RPMI8226 (cell line): ENCODE data around the gene OR10G7.

Experiments used
- DNase-seq: peaks from one replicate; pipeline ENCODE4 v3.0.0-alpha.2; 2015

OR10G7 gene

GRCh38 chr11:124041254-124041653, at the start of gene OR10G7:
OR10G7 (minus strand) TSS chr11:124041325; CDS start chr11:124039001, 2,324 bp downstream.
- DNase-seq = no peak

DNA sequence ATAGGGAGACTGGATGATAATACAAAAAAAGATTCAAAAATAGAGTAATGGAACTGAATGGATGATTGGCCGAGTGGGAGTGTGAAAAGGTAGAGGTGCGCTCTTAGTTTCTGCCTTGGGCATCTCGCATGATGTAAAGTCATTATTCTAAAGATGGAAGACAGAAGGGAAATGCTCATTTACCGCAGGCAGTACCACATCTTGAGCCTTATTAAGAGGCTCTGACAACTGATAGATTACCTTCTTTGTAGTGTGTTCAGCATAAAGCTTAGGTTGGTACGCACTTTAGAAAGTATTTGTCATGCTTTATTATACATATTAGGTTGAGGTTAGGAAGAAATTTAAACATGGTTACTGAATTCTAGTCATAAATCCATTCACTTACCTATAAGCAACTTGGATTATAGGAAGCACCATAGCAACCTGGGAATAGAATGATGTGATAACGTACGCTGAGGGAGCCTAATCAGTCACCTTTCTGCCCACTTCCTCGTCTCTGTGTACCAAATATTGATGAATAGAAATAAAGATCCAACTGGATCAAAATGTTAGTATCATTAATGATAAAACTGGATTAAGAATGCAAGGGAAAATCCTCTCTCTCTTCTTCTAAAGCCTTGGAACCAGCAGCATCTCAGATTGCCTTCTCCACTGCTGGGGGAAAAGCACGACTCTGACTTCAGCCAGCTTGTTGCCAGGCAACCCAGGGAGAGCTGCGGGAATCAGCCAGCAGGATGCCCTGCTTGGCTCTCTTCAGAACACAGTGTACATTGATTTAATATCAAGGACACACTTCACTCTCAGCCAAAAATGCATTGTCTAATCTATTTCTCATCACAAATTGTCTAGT, 45.1 kb upstream of the OR10G7 start:
- no peak for DNase-seq

DNA sequence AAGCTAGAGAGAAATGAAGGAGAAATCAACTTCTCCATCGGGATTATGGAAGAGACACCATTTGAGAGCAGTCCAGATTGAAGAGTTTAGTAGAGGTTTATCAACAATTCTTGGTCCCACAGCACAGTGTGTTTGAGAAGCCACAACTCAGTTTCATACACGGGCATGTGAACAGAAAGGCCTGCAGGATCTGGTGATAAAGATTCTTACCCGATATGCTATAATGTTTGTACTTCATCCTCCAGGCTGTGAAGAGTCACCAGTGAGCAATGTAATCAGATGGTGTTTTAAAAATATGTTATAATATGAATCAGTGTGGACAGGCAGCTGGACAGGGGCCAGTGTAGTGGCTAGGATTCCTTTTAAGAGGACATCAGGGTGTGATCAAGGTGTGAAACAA, 44.5 kb upstream of the OR10G7 start:
- DNase-seq = no peak

- no peak for DNase-seq
These were observed 41.2 kb upstream of the OR10G7 start for GRCh38 chr11:124082371-124082770.

GRCh38 chr11:124081483-124081882, 40.4 kb upstream of the OR10G7 start:
- no peak for DNase-seq

DNA sequence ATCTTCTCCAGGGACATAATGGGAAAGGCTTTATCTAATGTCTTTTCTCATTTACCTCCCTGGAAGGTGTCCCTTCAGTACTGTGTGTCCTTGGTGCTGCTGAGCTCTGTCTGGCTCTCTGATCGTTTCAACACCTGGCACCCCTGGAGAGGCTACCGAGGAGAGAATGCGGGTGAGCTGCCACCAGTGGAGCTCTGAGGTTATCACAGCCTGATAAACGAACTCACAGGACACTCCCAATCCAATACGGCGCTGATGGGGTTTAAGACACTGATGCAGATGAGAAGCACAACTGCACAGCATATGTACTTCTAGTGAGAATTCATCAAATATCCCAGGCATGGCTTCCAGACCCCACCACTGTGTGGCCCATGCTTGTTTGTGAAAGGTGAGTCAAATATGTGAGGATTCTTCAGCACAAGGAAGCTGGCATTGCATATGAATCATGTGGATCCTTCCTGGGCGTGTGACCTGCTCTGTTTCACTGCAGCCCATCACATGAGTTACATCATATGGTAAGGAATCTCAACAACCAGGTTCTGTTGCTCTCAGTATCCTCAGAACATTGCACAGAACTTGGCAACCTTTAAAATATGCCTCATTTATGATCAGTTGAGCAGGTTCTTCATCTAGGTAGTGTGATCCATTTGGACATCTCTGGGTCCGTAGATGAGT, 39.3 kb upstream of the OR10G7 start:
- no peak for DNase-seq

GRCh38 chr11:124079631-124080326, 38.7 kb upstream of the OR10G7 start:
- no peak for DNase-seq

- DNase-seq = no peak
These were observed 37.5 kb upstream of the OR10G7 start for GRCh38 chr11:124078591-124078990.

DNA sequence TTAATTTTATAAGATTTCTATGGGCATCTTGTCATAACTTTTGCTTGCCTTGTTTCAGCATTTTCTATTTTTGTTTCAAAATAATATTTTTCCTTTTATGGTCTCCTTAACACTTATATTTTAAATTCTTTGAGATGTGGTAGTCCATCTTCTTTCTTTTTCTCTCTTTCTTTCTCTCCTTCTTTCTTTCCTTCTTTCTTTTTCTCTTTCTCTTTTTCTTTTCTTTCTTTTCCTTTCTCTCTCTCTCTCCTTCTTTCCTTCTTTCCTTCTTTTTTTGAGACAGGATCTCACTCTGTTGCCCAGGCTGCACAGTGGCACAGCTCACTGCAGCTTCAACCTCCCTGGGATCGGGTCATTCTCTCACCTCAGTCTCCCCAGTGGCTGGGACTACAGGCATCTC, 36.1 kb upstream of the OR10G7 start:
- DNase-seq = no peak

DNA sequence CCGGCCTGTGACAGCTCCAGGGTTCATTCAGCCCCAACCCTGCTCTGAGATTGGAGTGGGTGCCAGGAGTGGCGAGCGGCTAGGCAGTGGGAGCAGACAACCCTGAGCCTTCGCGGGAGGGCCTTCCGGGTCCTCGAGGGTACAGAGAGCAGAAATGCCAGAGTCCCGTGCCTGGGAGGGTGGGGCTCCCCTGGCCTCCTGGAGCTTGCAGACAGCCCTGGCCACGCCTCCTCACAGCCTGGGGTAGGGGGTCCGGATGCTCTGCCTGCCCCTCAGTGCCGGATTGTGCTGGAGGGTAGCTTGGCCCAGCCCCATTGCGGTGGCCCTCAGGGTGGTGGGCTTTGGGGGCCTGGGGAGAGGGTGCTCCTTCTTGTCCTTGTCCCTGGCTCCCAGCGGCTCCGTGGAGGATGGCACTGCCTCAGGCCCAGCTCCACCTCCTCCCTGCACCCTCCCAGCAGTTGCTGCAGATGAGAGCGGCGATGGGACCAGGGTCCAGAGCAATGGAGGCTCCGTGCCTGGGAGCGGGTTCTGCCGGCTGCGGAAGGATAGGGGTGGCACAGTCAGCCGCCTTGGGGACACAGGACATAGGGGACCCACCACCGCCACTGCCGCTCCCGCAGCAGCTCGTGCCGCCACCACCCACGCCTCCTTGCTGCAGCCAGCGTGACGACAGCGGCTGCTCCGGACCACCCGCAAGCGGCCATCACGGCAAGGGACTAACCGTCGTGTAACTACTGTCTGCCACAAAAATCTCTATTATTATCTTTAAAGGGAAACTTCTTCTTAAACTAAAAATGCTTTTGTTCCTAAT, 34.9 kb upstream of the OR10G7 start:
- no peak for DNase-seq

GRCh38 chr11:124075492-124075840, 34.3 kb upstream of the OR10G7 start:
- no peak for DNase-seq

DNA sequence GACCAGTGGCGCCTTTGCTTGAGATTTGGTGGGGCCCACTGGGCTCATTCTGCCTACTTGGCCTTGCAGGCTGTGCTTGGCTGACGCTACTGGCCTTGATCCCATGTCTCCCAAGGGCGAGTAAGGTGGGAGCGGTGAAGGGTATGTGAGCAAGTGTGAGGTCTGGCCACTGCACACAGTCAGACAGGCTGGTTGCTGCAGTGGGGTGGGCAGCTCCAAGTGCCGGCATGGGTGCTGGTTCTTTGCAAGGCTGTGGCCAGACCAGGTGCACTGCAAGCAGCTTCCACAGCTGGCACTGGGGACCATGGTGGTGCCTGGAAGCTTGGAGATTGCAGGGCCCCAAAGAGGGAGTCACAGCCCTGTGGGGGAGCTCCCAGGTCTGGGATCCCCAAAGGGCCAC, 33.4 kb upstream of the OR10G7 start:
- no peak for DNase-seq

- no peak for DNase-seq
These were observed 31.0 kb upstream of the OR10G7 start for GRCh38 chr11:124072147-124072546.

- DNase-seq = no peak
These were observed 30.5 kb upstream of the OR10G7 start for GRCh38 chr11:124071623-124071948.

DNA sequence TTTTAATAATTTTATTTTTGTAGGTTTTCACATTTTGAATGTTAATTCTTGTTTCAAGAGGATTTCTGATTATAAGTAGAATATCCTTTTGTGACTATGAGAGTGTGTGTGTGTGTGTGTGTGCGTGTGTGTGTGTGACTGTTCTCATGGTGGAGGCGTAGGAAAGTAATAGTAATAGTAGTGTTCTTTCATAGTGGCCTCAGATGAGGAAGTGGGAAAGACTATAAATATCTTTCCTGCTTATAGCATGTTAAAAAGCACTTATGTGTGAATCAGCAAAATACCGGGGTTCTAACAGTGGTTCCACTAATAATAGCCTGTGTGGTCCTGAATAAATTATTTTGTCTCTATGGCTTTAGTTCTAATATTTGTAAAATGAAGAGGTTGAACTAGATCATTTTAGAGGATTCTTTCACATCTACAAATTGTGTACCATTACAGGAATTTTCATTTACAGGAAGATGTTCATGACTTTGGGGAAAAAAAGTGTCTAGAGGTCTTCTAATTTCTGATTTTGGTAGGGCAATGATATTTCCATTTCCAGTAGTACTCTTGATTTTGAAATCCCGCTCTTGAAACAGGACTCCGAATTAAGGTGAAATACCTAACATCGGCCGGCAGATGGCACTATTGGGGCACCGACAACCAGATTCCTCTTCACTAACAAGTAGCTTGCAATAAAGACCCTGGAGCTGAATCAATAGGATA, 29.9 kb upstream of the OR10G7 start:
- peak; percentile 42 for DNase-seq

DNA sequence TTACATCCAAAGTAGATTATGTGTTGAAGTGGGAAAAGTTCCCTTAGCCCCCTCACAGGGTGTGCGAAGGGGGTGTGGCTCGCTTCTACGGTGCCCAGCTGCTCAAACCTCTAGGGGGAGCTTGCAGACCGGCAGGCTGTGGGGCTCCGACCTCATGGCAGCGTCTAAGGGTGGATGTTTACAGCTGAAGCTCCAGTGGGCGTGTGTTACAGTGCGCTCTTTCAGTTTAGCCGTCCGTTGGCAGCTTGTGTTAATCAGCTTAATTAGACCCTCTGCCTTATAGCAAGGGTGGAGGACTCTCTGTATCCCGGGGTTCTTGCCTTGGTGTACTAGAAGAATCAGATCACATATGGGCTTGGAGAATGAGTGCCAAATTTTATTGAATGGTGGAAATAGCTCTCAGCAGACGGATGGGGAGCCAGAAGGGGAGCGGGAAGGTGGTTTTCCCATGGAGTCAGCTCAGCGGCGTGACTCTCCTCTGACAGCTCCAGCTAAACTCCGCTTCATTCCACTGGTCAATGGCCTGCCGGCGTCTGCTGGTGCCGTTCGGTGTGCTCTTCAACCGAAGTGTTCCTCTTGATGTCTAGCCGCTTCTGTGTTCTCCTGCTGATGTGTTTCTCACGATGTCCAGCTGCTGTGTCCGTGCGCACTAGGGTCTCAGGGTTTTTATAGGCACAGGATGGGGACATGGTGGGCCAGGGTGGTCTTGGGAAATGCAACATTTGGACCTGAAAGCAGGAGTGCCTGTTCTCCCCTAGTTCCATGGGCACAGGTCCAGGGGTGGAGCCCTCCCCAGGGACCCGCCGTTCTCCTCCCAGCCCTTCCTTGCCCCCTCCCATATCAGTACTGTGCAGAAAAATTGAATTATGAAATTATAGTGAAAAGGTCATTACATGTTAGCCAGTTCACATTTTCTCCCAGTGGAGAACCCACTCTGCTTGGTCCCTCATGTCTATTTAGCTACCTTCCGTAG, 28.6 kb upstream of the OR10G7 start:
- peak; percentile 28 for DNase-seq

- no peak for DNase-seq
These were observed 27.5 kb upstream of the OR10G7 start for GRCh38 chr11:124068601-124069110.

DNA sequence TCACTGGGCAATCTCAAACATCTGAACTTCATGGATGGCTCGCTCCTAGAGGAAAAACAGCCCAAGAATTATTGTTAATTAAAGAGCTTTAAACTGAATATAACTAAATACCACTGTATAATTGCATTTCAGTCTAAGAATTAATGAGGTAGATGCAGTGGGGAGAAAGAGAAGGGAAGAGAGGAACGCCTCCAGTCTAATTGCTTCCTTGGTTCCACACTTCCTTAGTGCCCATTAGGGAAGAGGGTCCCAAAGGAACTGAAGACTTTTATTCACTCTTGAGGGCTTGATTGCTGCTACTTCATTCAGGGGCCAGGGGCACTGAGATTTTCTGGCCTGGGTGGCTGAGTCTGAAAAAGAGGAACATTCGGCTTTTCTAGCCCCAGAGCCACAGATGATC, 11.8 kb upstream of the OR10G7 start:
- DNase-seq = no peak

- no peak for DNase-seq
These were observed 9.6 kb upstream of the OR10G7 start for GRCh38 chr11:124050748-124051147.

DNA sequence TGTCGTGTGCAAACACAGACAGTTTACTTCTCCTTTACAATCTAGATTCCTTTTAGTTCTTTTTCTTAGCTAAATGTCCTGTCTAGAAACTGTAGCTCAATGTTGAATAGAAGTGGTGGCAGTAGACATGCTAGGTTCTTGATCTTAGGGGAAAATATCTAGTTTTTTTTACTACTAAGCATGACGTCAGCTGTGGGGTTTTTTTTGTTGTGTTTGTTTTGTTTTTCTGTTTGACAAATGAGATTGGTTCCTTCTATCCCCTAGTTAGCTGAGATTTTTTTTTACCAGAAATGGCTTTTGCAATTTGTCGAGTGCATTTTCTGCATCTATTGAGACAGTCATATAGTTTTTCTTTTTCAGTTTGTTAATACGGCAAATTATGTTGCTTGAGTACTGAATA, 2.3 kb upstream of the OR10G7 start:
- no peak for DNase-seq

DNA sequence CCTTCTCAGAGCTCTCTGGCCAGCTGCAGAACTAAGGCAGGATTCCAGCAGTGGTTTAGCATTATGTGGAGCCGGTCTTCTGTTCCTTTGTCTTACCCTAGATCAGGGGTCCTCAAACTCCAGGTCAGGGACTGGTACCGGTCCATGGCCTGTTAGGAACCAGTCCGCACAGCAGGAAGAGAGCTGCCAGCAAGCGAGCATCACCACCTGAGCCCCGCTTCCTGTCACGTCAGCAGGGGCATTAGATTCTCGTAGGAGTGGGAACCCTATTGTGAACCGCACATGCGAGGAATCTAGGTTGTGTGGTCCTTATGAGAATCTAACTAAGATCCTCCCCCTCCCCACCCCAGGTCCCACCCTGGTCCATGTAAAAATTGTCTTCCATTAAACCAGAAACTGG, 1.6 kb downstream of the OR10G7 start:
- no peak for DNase-seq
